Testis (tissue), 3 donors: Measurements from ENCODE around the gene TERB1. TPM values are rescaled to one million over a fixed set of nuclear protein-coding genes. Genes with fewer than 3 reads are reported as not detected.
"Not testable (repeated sequence)": the region's sequence is repeated elsewhere in the genome, so short reads cannot be mapped to it uniquely, and the experiment has no call there.

ENCODE experiments used
- DNase-seq: peaks from one replicate; pipeline ENCODE4 v3.0.0-alpha.2; 2019
- H3K27ac ChIP-seq, 2 donors: fragments of 200-600 bp; sonication (generic); one replicate each; pipeline ENCODE4 v1.5.1; 2019
- H3K27me3 ChIP-seq: fragments of 200-600 bp; sonication (generic); one replicate; pipeline ENCODE4 v1.5.1; 2019
- H3K36me3 ChIP-seq: fragments of 200-600 bp; sonication (generic); one replicate; pipeline ENCODE4 v1.5.1; 2017; ENCODE audit warnings: low read depth; ENCODE audit errors: missing control alignments
- H3K4me1 ChIP-seq: fragments of 200-600 bp; sonication (generic); one replicate; pipeline ENCODE4 v1.5.1; 2019
- H3K4me3 ChIP-seq, 2 donors: fragments of 200-600 bp; sonication (generic); one replicate each; pipeline ENCODE4 v1.5.1; 2017 to 2019
- H3K9me3 ChIP-seq: fragments of 200-600 bp; sonication (generic); one replicate; pipeline ENCODE4 v1.5.1; 2017
- POLR2A ChIP-seq: fragments of 450-650 bp; IDR thresholded peaks from one replicate; pipeline ENCODE4 v1.6.1; 2017; ENCODE audit warnings: antibody characterized with exemption, mild to moderate bottlenecking, moderate library complexity
- WGBS, 2 donors: methylation state at CpG; one replicate each; pipeline ENCODE4 v1.1.5; 2018; 5-methylcytosine and 5-hydroxymethylcytosine counted together
- intact Hi-C: fragments of 100-400 bp; cut with DNase I; formaldehyde crosslinking; loops from one replicate; pipeline ENCODE4 v1.15.1; 2023; ENCODE audit warnings: low total_unique reads
- polyA plus RNA-seq: library from polyadenylated mRNA; stranded (reverse); fragments of 350-450 nt; fragmentation: Illumina TruSeq; extraction: RNeasy Lipid Tissue Mini Kit (QIAGEN cat#74804); gene quantifications from one replicate; pipeline ENCODE4 v1.2.3, GENCODE V29; 2014; ENCODE audit warnings: low read depth, low replicate concordance; ENCODE audit not compliant: insufficient read depth
- total RNA-seq, 2 donors: library from RNA; depleted of rRNA; stranded (reverse); fragments of >200 nt; gene quantifications; one replicate each; pipeline ENCODE4 v1.2.3, GENCODE V29; 2016
- TF ChIP-seq, protein P1 (sequence below), 3 experiments: fragments of 450-650 bp in 2 of 3; fragments of 200-600 bp in 1 of 3; sonication (generic) in 1 of 3; IDR thresholded peaks; one replicate each; pipeline ENCODE4 v1.5.1; 2016 to 2019; ENCODE audit warnings: antibody characterized with exemption in 3 of 3, mild to moderate bottlenecking in 2 of 3, moderate library complexity in 1 of 3

TERB1 gene
- total and polyA plus RNA-seq, 3 donors from 2014 or later = 12.1 to 30.6 (median 13.3) TPM

DNA sequence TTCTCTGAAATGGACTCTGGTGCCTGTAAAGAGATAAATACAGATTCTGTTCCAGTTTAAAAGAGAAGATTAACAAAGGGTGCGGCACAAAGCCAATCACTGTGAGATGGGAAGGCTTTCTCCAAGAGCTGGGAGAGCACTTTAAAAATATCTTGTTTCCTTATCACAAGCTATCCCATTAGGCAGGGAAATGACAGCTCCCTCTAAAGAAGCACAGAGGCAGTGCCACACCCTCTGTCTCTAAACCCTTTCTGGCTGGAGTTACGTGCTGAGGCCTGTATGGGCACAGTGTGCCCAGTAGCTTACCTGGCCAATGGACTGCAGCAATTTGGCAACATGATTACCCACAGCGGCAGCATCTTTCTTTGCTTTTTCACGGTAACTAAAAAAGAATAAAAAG lies 9.0 kb upstream of the TERB1 start:
- intact Hi-C loops = no loop called here
- WGBS, 2 donors = 92 to 97% methylated on average over 4 of the region's 4 CpGs
- DNase-seq = no peak

DNA sequence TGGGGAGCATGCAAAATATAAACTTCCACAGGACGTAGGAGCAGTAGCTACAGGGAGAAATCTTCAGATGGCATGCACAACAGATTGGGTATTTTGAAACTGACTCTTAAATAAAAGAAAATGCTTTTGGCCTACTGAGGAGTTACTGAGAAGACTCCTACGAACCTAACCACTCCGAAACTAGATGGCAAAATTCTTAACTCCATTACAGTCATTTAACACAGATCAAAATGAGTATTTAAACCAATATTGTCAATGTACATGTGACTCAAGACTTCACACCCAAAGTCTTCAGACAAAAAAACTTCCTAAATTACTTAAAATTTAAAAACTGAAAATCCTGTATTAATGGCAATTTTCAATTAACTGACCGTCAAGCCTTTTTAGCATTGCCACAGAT lies 8.4 kb upstream of the TERB1 start:
- H3K27ac ChIP-seq = no peak overlapping the region
- WGBS, 2 donors = 91 to 96% methylated on average over 4 of the region's 4 CpGs
- no peak overlapping the region for H3K4me3 ChIP-seq
- intact Hi-C loops = no loop called here
- H3K27me3 ChIP-seq = no peaks in the 10 kb centered on the region
- no peaks in the 10 kb centered on the region for H3K9me3 ChIP-seq
- H3K36me3 ChIP-seq = no peaks in the 10 kb centered on the region
- TF ChIP-seq, protein P1, sequence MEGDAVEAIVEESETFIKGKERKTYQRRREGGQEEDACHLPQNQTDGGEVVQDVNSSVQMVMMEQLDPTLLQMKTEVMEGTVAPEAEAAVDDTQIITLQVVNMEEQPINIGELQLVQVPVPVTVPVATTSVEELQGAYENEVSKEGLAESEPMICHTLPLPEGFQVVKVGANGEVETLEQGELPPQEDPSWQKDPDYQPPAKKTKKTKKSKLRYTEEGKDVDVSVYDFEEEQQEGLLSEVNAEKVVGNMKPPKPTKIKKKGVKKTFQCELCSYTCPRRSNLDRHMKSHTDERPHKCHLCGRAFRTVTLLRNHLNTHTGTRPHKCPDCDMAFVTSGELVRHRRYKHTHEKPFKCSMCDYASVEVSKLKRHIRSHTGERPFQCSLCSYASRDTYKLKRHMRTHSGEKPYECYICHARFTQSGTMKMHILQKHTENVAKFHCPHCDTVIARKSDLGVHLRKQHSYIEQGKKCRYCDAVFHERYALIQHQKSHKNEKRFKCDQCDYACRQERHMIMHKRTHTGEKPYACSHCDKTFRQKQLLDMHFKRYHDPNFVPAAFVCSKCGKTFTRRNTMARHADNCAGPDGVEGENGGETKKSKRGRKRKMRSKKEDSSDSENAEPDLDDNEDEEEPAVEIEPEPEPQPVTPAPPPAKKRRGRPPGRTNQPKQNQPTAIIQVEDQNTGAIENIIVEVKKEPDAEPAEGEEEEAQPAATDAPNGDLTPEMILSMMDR (IDR thresholded peaks at IDR 0.05) = no peak
- TF ChIP-seq POLR2A = no peak
- no peak for DNase-seq
- no peaks in the 10 kb centered on the region for H3K4me1 ChIP-seq

More for the DNA sequence above, 9.0 kb upstream of the TERB1 start:
- H3K9me3 ChIP-seq = no peaks in the 10 kb centered on the region
- TF ChIP-seq, protein P1 (IDR thresholded peaks at IDR 0.05) = no peak
- no peak for TF ChIP-seq POLR2A
- no peak overlapping the region for H3K4me3 ChIP-seq
- no peaks in the 10 kb centered on the region for H3K27me3 ChIP-seq
- no peaks in the 10 kb centered on the region for H3K4me1 ChIP-seq
- H3K36me3 ChIP-seq = no peaks in the 10 kb centered on the region
- H3K27ac ChIP-seq = no peak overlapping the region

DNA sequence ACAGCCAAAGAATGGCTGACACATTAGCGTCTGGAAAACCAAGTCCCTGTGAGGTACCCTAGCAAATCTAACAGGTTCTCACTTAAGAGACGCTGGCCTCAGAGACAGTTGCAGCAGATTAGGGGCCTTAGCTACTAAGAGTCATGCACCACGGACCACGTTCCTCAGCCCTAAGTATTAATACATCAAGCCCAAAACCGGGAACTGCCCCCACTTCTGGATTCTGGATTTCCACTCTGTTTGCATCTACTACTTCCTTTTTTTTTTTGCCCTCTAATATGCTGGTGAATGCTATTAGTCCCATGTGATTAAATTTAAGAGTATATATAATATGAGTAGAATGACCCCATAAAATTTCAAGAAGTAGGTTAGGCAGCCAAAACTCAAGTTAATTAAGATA lies 775 bp upstream of the TERB1 start:
- 58 to 83% methylated on average over 4 to 5 of the region's 5 CpGs for WGBS, 2 donors
- TF ChIP-seq POLR2A = no peak
- TF ChIP-seq, protein P1 (IDR thresholded peaks at IDR 0.05) = no peak
- H3K27ac ChIP-seq = no peak overlapping the region
- no peaks in the 10 kb centered on the region for H3K9me3 ChIP-seq
- H3K4me1 ChIP-seq = no peaks in the 10 kb centered on the region
- intact Hi-C loops = no loop called here
- peak; percentile 26 for DNase-seq
- H3K4me3 ChIP-seq = peak overlapping the region; percentile 49 to 59
- no peaks in the 10 kb centered on the region for H3K27me3 ChIP-seq
- no peaks in the 10 kb centered on the region for H3K36me3 ChIP-seq

DNA sequence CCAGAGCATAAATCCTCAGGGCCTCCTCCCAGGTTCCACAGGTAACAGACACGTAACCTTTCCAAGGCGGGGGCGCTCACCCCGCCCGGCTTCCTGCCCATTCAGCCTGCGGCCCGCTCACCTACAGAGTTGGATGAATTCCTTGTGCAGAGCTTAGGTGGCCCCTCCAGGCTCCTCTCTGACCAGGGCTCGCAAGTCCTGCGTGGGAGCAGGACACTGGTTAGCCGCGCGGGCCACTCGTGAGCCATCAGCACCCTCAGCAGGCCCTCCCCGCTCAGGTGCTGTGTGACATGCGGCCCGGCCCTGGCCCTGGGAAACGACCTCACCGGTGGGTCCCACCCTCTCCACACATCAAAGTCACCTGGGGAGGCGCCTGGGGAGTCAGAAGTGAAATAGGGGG lies 528 bp downstream of the TERB1 start:
- peak; percentile 26 for DNase-seq
- no peaks in the 10 kb centered on the region for H3K4me1 ChIP-seq
- H3K4me3 ChIP-seq = peak overlapping the region; percentile 49 to 59
- H3K27ac ChIP-seq = peak overlapping the region; percentile 2 to 53
- 76 to 82% methylated on average over 5 to 19 of the region's 19 CpGs for WGBS, 2 donors
- intact Hi-C loops = no loop called here
- no peaks in the 10 kb centered on the region for H3K36me3 ChIP-seq
- no peaks in the 10 kb centered on the region for H3K27me3 ChIP-seq
- H3K9me3 ChIP-seq = no peaks in the 10 kb centered on the region
- TF ChIP-seq, protein P1 (IDR thresholded peaks at IDR 0.05) = no peak
- no peak for TF ChIP-seq POLR2A

DNA sequence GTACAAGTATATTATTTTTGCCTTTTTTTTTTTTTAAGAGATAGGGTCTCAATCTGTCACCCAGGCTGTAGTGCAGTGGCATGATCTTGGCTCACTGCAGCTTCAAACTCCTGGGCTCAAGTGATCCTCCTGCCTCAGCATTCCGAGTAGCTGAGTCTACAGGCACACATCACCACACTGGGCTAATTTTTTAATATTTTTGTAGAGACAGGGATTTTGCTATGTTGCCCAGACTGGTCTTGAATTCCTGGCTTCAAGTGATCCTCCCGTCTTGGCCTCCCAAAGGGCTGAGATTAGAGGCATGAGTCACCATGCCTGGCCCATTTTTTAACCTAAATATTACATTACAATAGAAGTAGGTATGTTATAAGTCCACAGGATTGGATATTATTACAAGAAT lies 3.2 kb downstream of the TERB1 start:
- intact Hi-C loops = no loop called here
- WGBS, 2 donors = 90 to 97% methylated on average over 2 of the region's 2 CpGs
- Histone ChIP-seq H3K4me1 (no peaks in the 10 kb centered on the region), H3K4me3 (no peak overlapping the region), H3K27ac (no peak overlapping the region), H3K36me3 (no peaks in the 10 kb centered on the region), H3K27me3 (no peaks in the 10 kb centered on the region), H3K9me3 (no peaks in the 10 kb centered on the region)
- no peak for TF ChIP-seq POLR2A
- TF ChIP-seq, protein P1 (IDR thresholded peaks at IDR 0.05) = no peak
- DNase-seq = no peak

DNA sequence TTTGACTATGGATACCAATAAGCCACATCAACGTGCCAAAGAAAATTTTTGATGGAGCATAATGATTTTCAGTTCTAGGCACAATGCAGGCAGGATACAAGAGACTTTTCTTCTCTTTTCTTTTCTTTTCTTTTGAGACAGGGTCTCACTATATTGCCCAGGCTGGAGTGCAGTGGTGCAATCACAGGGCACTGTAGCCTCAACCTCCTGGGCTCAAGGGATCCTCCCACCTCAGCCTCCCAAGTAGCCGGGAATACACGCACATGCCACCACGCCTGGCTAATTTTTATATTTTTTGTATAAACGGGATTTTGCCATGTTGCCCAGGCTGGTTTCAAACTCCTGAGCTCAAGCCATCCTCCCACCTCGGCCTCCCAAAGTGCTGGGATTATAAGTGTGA lies 7.4 kb downstream of the TERB1 start:
- H3K36me3 ChIP-seq, intact Hi-C loops, H3K27me3 ChIP-seq, H3K9me3 ChIP-seq, H3K27ac ChIP-seq, H3K4me1 ChIP-seq, H3K4me3 ChIP-seq, DNase-seq: not testable (repeated sequence)
- WGBS, 2 donors = 88 to 96% methylated on average over 6 of the region's 6 CpGs
